ENCODE results near the gene TMEM92. TPM values are rescaled to one million over a fixed set of nuclear protein-coding genes. Genes with fewer than 3 reads are reported as not detected.
"Not testable (repeated sequence)": the region's sequence is repeated elsewhere in the genome, so short reads cannot be mapped to it uniquely, and the experiment has no call there.

TMEM92 gene
- total and polyA plus RNA-seq, 5 donors from 2014 or later: not detected

GRCh38 chr17:50310455-50311111, 36.3 kb downstream of the TMEM92 start:
- no peaks in the 10 kb centered on the region for H3K4me1 ChIP-seq (ENCODE audit: control insufficient read depth, insufficient read depth, low read length, poor library complexity, severe bottlenecking)
- DNase-seq: no peak
- no peaks in the 10 kb centered on the region for H3K36me3 Mint-ChIP-seq
- no peaks in the 10 kb centered on the region for H3K4me1 Mint-ChIP-seq
- peaks cover 47% of the 10 kb centered on the region for H3K27me3 Mint-ChIP-seq
- no peak overlapping the region for H3K4me3 ChIP-seq (ENCODE audit: low read depth, low read length)
- no peaks in the 10 kb centered on the region for H3K9me3 Mint-ChIP-seq
- ATAC-seq (ENCODE audit: low read depth in 2 of 2): no peak
- H3K27me3 ChIP-seq (ENCODE audit: control insufficient read depth, insufficient read depth, low read length): peaks cover 3% of the 10 kb centered on the region
- H3K36me3 ChIP-seq (ENCODE audit: control insufficient read depth, insufficient read depth, low read length): no peaks in the 10 kb centered on the region
- H3K27ac ChIP-seq (ENCODE audit: insufficient read depth, low read length, poor library complexity, severe bottlenecking): no peak overlapping the region
- H3K27ac Mint-ChIP-seq: no peak overlapping the region
- H3K9me3 ChIP-seq (ENCODE audit: control insufficient read depth in 2 of 2, low read length in 2 of 2): no peaks in the 10 kb centered on the region
- no peak overlapping the region for H3K4me3 Mint-ChIP-seq

GRCh38 chr17:50311112-50311460, 36.8 kb downstream of the TMEM92 start:
- no peak for DNase-seq
- H3K4me1 Mint-ChIP-seq: no peaks in the 10 kb centered on the region
- no peak for ATAC-seq (ENCODE audit: low read depth in 2 of 2)
- H3K4me3 ChIP-seq (ENCODE audit: low read depth, low read length): no peak overlapping the region
- no peaks in the 10 kb centered on the region for H3K9me3 ChIP-seq (ENCODE audit: control insufficient read depth in 2 of 2, low read length in 2 of 2)
- H3K4me1 ChIP-seq (ENCODE audit: control insufficient read depth, insufficient read depth, low read length, poor library complexity, severe bottlenecking): no peaks in the 10 kb centered on the region
- H3K27ac Mint-ChIP-seq: no peak overlapping the region
- peaks cover 3% of the 10 kb centered on the region for H3K27me3 ChIP-seq (ENCODE audit: control insufficient read depth, insufficient read depth, low read length)
- peaks cover 44% of the 10 kb centered on the region for H3K27me3 Mint-ChIP-seq
- no peaks in the 10 kb centered on the region for H3K9me3 Mint-ChIP-seq
- no peak overlapping the region for H3K4me3 Mint-ChIP-seq
- no peak overlapping the region for H3K27ac ChIP-seq (ENCODE audit: insufficient read depth, low read length, poor library complexity, severe bottlenecking)
- H3K36me3 ChIP-seq (ENCODE audit: control insufficient read depth, insufficient read depth, low read length): no peaks in the 10 kb centered on the region
- H3K36me3 Mint-ChIP-seq: no peaks in the 10 kb centered on the region

- Histone ChIP-seq H3K9me3 (ENCODE audit: control insufficient read depth in 2 of 2, low read length in 2 of 2) (no peaks in the 10 kb centered on the region), H3K27ac (ENCODE audit: insufficient read depth, low read length, poor library complexity, severe bottlenecking) (no peak overlapping the region), H3K4me1 (ENCODE audit: control insufficient read depth, insufficient read depth, low read length, poor library complexity, severe bottlenecking) (no peaks in the 10 kb centered on the region), H3K4me3 (ENCODE audit: low read depth, low read length) (no peak overlapping the region), H3K36me3 (ENCODE audit: control insufficient read depth, insufficient read depth, low read length) (no peaks in the 10 kb centered on the region), H3K27me3 (ENCODE audit: control insufficient read depth, insufficient read depth, low read length) (peaks cover 3% of the 10 kb centered on the region)
- Mint-ChIP-seq H3K27me3 (peaks cover 40% of the 10 kb centered on the region), H3K9me3 (no peaks in the 10 kb centered on the region), H3K4me3 (no peak overlapping the region), H3K36me3 (no peaks in the 10 kb centered on the region), H3K4me1 (no peaks in the 10 kb centered on the region), H3K27ac (no peak overlapping the region)
- no peak for DNase-seq
- no peak for ATAC-seq (ENCODE audit: low read depth in 2 of 2)
Observed at GRCh38 chr17:50311483-50311882, 37.2 kb downstream of the TMEM92 start.

GRCh38 chr17:50312308-50312707, 38.0 kb downstream of the TMEM92 start:
- no peak overlapping the region for H3K4me3 Mint-ChIP-seq
- H3K4me1 ChIP-seq (ENCODE audit: control insufficient read depth, insufficient read depth, low read length, poor library complexity, severe bottlenecking): no peaks in the 10 kb centered on the region
- H3K9me3 ChIP-seq (ENCODE audit: control insufficient read depth in 2 of 2, low read length in 2 of 2): no peaks in the 10 kb centered on the region
- H3K9me3 Mint-ChIP-seq: no peaks in the 10 kb centered on the region
- H3K27me3 ChIP-seq (ENCODE audit: control insufficient read depth, insufficient read depth, low read length): peaks cover 3% of the 10 kb centered on the region
- H3K36me3 Mint-ChIP-seq: no peaks in the 10 kb centered on the region
- ATAC-seq (ENCODE audit: low read depth in 2 of 2) (no peak), DNase-seq (no peak)
- no peak overlapping the region for H3K27ac Mint-ChIP-seq
- no peaks in the 10 kb centered on the region for H3K36me3 ChIP-seq (ENCODE audit: control insufficient read depth, insufficient read depth, low read length)
- H3K4me3 ChIP-seq (ENCODE audit: low read depth, low read length): no peak overlapping the region
- H3K27me3 Mint-ChIP-seq: peaks cover 34% of the 10 kb centered on the region
- H3K4me1 Mint-ChIP-seq: no peaks in the 10 kb centered on the region
- H3K27ac ChIP-seq (ENCODE audit: insufficient read depth, low read length, poor library complexity, severe bottlenecking): no peak overlapping the region

- H3K4me1 Mint-ChIP-seq: no peaks in the 10 kb centered on the region
- Histone ChIP-seq H3K36me3 (ENCODE audit: control insufficient read depth, insufficient read depth, low read length) (no peaks in the 10 kb centered on the region), H3K9me3 (ENCODE audit: control insufficient read depth in 2 of 2, low read length in 2 of 2) (no peaks in the 10 kb centered on the region), H3K4me3 (ENCODE audit: low read depth, low read length) (no peak overlapping the region), H3K4me1 (ENCODE audit: control insufficient read depth, insufficient read depth, low read length, poor library complexity, severe bottlenecking) (no peaks in the 10 kb centered on the region), H3K27ac (ENCODE audit: insufficient read depth, low read length, poor library complexity, severe bottlenecking) (no peak overlapping the region), H3K27me3 (ENCODE audit: control insufficient read depth, insufficient read depth, low read length) (peaks cover 3% of the 10 kb centered on the region)
- ATAC-seq (ENCODE audit: low read depth in 2 of 2) (no peak), DNase-seq (no peak)
- peaks cover 33% of the 10 kb centered on the region for H3K27me3 Mint-ChIP-seq
- no peak overlapping the region for H3K27ac Mint-ChIP-seq
- H3K4me3 Mint-ChIP-seq: no peak overlapping the region
- H3K9me3 Mint-ChIP-seq: no peaks in the 10 kb centered on the region
- H3K36me3 Mint-ChIP-seq: no peaks in the 10 kb centered on the region
Observed at GRCh38 chr17:50314456-50315011, 40.3 kb downstream of the TMEM92 start.

GRCh38 chr17:50316016-50316587, 41.8 kb downstream of the TMEM92 start:
- H3K4me1 ChIP-seq (ENCODE audit: control insufficient read depth, insufficient read depth, low read length, poor library complexity, severe bottlenecking): no peaks in the 10 kb centered on the region
- no peak overlapping the region for H3K27ac ChIP-seq (ENCODE audit: insufficient read depth, low read length, poor library complexity, severe bottlenecking)
- H3K36me3 ChIP-seq (ENCODE audit: control insufficient read depth, insufficient read depth, low read length): no peaks in the 10 kb centered on the region
- H3K4me1 Mint-ChIP-seq: no peaks in the 10 kb centered on the region
- no peak overlapping the region for H3K4me3 Mint-ChIP-seq
- H3K27me3 ChIP-seq (ENCODE audit: control insufficient read depth, insufficient read depth, low read length): peaks cover under 1% of the 10 kb centered on the region
- DNase-seq (no peak), ATAC-seq (ENCODE audit: low read depth in 2 of 2) (no peak)
- no peak overlapping the region for H3K4me3 ChIP-seq (ENCODE audit: low read depth, low read length)
- no peaks in the 10 kb centered on the region for H3K9me3 Mint-ChIP-seq
- H3K27ac Mint-ChIP-seq: no peak overlapping the region
- H3K9me3 ChIP-seq (ENCODE audit: control insufficient read depth in 2 of 2, low read length in 2 of 2): no peaks in the 10 kb centered on the region
- peaks cover 22% of the 10 kb centered on the region for H3K27me3 Mint-ChIP-seq
- no peaks in the 10 kb centered on the region for H3K36me3 Mint-ChIP-seq

GRCh38 chr17:50316660-50317059, 42.4 kb downstream of the TMEM92 start:
- not testable (repeated sequence) for H3K27ac ChIP-seq (ENCODE audit: insufficient read depth, low read length, poor library complexity, severe bottlenecking); H3K27me3 ChIP-seq (ENCODE audit: control insufficient read depth, insufficient read depth, low read length); H3K4me3 ChIP-seq (ENCODE audit: low read depth, low read length); H3K27ac Mint-ChIP-seq; H3K4me3 Mint-ChIP-seq; H3K4me1 Mint-ChIP-seq; H3K4me1 ChIP-seq (ENCODE audit: control insufficient read depth, insufficient read depth, low read length, poor library complexity, severe bottlenecking); H3K36me3 Mint-ChIP-seq; H3K9me3 ChIP-seq (ENCODE audit: control insufficient read depth in 2 of 2, low read length in 2 of 2); H3K36me3 ChIP-seq (ENCODE audit: control insufficient read depth, insufficient read depth, low read length); ATAC-seq (ENCODE audit: low read depth in 2 of 2); DNase-seq; H3K9me3 Mint-ChIP-seq
- H3K27me3 Mint-ChIP-seq: peaks cover 16% of the 10 kb centered on the region

- Histone ChIP-seq H3K9me3 (ENCODE audit: control insufficient read depth in 2 of 2, low read length in 2 of 2) (no peaks in the 10 kb centered on the region), H3K4me3 (ENCODE audit: low read depth, low read length) (no peak overlapping the region), H3K36me3 (ENCODE audit: control insufficient read depth, insufficient read depth, low read length) (no peaks in the 10 kb centered on the region), H3K4me1 (ENCODE audit: control insufficient read depth, insufficient read depth, low read length, poor library complexity, severe bottlenecking) (no peaks in the 10 kb centered on the region), H3K27me3 (ENCODE audit: control insufficient read depth, insufficient read depth, low read length) (no peaks in the 10 kb centered on the region), H3K27ac (ENCODE audit: insufficient read depth, low read length, poor library complexity, severe bottlenecking) (no peak overlapping the region)
- H3K27ac Mint-ChIP-seq: no peak overlapping the region
- ATAC-seq (ENCODE audit: low read depth in 2 of 2) (no peak), DNase-seq (no peak)
- H3K9me3 Mint-ChIP-seq: no peaks in the 10 kb centered on the region
- no peaks in the 10 kb centered on the region for H3K4me1 Mint-ChIP-seq
- H3K36me3 Mint-ChIP-seq: no peaks in the 10 kb centered on the region
- peaks cover 13% of the 10 kb centered on the region for H3K27me3 Mint-ChIP-seq
- no peak overlapping the region for H3K4me3 Mint-ChIP-seq
Observed at GRCh38 chr17:50317121-50317520, 42.9 kb downstream of the TMEM92 start.
